Measurements from ENCODE around the gene STRN4. TPM values are rescaled to one million over a fixed set of nuclear protein-coding genes. Genes with fewer than 3 reads are reported as not detected.

STRN4 gene
- total RNA-seq, 4 donors from 2014 or later: 81.6 to 306 (median 174) TPM

GRCh38 chr19:46788262-46788967, 42.2 kb upstream of the STRN4 start, which contains the start of gene SLC1A5:
Gene SLC1A5 (minus strand): TSS chr19:46788594. CDS start chr19:46787965, 629 bp downstream.
- in situ Hi-C loops (cut with MboI; ENCODE audit: low pct_ligation_motif_present in 1 of 4, low pct_unique_long_range_greater_than_20kb in 1 of 4, low sequenced_read_pairs in 3 of 4): no loop called here
- Histone ChIP-seq H3K27ac (peak within 1 kb of the TSS; percentile 93 to 96 (median 95)), H3K36me3 (no peaks in the 10 kb centered on the region), H3K9me3 (no peaks in the 10 kb centered on the region), H3K4me1 (peaks cover 2 to 38% (median 30%) of the 10 kb centered on the region in 4 donors), H3K4me3 (peak within 1 kb of the TSS; percentile 36 to 87 (median 80)), H3K27me3 (no peaks in the 10 kb centered on the region)
- TF ChIP-seq EP300 (IDR thresholded peaks at IDR 0.05; ENCODE audit: low read depth): no peak
- TF ChIP-seq POLR2AphosphoS5 (IDR thresholded peaks at IDR 0.05): peak; percentile 98 to 100 (median 99)
- TF ChIP-seq POLR2A (IDR thresholded peaks at IDR 0.05): peak; percentile 99
- no peak for TF ChIP-seq CTCF (IDR thresholded peaks at IDR 0.05)
- DNase-seq: peak; percentile 98
- 0 to 2% methylated on average over 1 to 46 of the region's 46 CpGs for WGBS, 2 donors (ENCODE audit: low coverage in 1 of 2)
- intact Hi-C loops (cut with DNase I; ENCODE audit: low total_unique reads): no loop called here

- intact Hi-C loops (cut with DNase I; ENCODE audit: low total_unique reads): no loop called here
- H3K4me1 ChIP-seq: peaks cover 2 to 39% (median 30%) of the 10 kb centered on the region in 4 donors
- TF ChIP-seq CTCF (IDR thresholded peaks at IDR 0.05) (no peak), POLR2AphosphoS5 (IDR thresholded peaks at IDR 0.05) (peak; percentile 16 to 57 (median 20)), POLR2A (IDR thresholded peaks at IDR 0.05) (peak; percentile 45)
These were observed 41.3 kb upstream of the STRN4 start for GRCh38 chr19:46787331-46788261.

GRCh38 chr19:46787040-46787330, 40.7 kb upstream of the STRN4 start:
- peaks cover 2 to 39% (median 30%) of the 10 kb centered on the region in 4 donors for H3K4me1 ChIP-seq
- in situ Hi-C loops (cut with MboI; ENCODE audit: low pct_ligation_motif_present in 1 of 4, low pct_unique_long_range_greater_than_20kb in 1 of 4, low sequenced_read_pairs in 3 of 4) (no loop called here), intact Hi-C loops (cut with DNase I; ENCODE audit: low total_unique reads) (no loop called here)
- H3K36me3 ChIP-seq: peaks cover 0 to 9% (median 4%) of the 10 kb centered on the region in 4 donors
- H3K27me3 ChIP-seq: no peaks in the 10 kb centered on the region
- DNase-seq: no peak
- H3K9me3 ChIP-seq: no peaks in the 10 kb centered on the region
- H3K4me3 ChIP-seq: peak overlapping the region; percentile 36 to 87 (median 80)
- 4 to 10% methylated on average over 3 to 5 of the region's 5 CpGs for WGBS, 2 donors (ENCODE audit: low coverage in 1 of 2)
- peak overlapping the region; percentile 93 to 96 (median 95) for H3K27ac ChIP-seq
- TF ChIP-seq EP300 (IDR thresholded peaks at IDR 0.05; ENCODE audit: low read depth): no peak
- no peak for TF ChIP-seq POLR2A (IDR thresholded peaks at IDR 0.05)
- TF ChIP-seq POLR2AphosphoS5 (IDR thresholded peaks at IDR 0.05): no peak
- TF ChIP-seq CTCF (IDR thresholded peaks at IDR 0.05): no peak

More at GRCh38 chr19:46787331-46788261, 41.3 kb upstream of the STRN4 start:
- Histone ChIP-seq H3K27ac (peak overlapping the region; percentile 93 to 96 (median 95)), H3K27me3 (no peaks in the 10 kb centered on the region), H3K9me3 (no peaks in the 10 kb centered on the region), H3K4me3 (peak overlapping the region; percentile 36 to 87 (median 80)), H3K36me3 (peaks cover 0 to 5% (median 2%) of the 10 kb centered on the region in 4 donors)
- 1% methylated on average over 47 of the region's 80 CpGs; no CpG with 5 or more reads in 1 of the 2 donors for WGBS, 2 donors (ENCODE audit: low coverage in 1 of 2)
- in situ Hi-C loops (cut with MboI; ENCODE audit: low pct_ligation_motif_present in 1 of 4, low pct_unique_long_range_greater_than_20kb in 1 of 4, low sequenced_read_pairs in 3 of 4): no loop called here
- DNase-seq: peak; percentile 62
